Measurements from ENCODE around the gene MYO3B.
A peak's percentile ranks its signal among the peaks of the same experiment; 100 is the strongest.

Gene MYO3B

DNA sequence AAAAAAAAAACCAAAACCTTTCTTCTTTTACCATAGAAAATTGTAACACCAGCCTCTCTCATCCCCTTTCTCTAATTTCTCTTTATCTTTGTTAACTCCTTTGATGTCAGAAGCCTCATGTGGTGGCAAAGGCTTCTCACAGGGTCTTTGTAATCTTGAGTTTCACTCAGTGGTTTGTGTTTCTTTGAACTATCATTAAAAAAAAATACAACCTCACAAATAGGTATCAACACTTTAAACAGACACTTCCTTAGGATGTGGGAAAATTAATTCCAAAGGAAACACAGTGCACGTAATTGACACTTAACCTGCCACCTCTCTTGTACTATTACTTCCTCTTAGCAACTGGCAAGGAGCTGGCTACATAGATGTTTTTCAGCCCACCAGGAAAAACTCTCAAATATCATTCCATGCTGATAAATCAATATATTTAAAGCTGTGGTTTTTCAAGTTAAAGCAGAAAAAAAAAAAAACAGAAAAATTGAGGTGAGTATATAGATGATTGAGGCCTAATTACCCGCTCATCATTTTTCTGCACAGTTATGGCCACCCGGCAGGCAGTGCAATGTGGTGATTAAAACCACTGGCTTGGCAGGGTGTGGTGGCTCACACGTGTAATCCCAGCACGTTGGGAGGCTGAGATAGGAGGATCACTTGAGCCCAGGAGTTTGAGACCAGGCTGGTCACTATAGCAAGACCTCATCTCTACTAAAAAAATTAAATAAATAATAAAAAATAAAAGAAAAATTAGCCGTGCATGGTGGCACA, 193.5 kb downstream of the MYO3B start:
- DNase-seq (ENCODE audit: low read depth in 2 of 2): no peak

DNA sequence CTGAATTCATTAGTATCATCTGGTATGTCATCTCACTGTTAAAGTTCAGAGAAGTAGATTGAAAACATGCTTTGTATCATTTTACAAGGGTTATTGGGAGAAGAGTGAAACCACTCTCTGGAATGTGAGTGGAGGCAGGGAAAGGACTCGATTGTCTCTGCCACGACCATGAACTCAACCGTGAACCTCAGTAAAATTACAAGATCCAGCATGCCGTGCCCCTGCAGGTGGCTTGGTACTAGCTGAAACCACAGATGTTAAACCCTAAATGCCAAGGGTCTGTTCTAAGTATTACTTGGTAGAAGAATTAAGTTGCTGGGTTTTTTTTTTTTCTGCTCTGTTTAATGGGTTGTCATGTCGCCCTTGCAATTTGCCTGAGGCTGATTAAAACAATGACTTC, 197.2 kb downstream of the MYO3B start:
- no peak for DNase-seq (ENCODE audit: low read depth in 2 of 2)

DNA sequence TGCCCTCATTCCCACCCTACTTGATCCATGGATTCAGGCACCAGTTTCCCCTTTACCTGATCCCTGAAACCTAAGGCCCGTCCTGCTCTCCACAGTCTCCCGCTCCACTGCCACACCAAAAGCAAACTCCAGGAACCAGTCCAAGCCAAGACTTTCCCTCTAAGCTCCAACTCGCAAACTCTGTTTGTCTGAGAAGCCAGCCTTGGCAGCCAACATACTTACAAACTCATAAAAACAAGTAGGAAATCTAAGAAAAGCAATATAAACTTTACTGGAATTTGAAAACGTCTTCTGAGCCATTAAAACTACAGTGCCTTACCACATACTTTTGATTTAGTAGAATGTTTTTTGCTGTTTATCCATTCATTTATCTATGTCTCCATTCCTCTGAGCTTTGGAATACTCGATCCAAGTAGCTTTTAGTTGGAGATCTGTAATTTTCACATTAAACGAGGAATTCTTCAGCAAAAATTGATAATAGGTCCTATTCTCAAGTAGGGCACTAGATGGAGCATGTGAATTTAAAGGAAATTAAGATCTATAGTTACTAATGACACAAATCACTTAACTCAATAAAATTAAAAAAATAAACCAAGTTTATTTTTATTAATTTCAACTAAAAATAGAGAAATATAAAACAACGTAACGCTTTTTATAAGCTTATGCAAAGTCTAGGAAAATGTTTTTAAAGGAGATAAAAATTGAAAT, 199.7 kb downstream of the MYO3B start:
- no peak for DNase-seq (ENCODE audit: low read depth in 2 of 2)

DNA sequence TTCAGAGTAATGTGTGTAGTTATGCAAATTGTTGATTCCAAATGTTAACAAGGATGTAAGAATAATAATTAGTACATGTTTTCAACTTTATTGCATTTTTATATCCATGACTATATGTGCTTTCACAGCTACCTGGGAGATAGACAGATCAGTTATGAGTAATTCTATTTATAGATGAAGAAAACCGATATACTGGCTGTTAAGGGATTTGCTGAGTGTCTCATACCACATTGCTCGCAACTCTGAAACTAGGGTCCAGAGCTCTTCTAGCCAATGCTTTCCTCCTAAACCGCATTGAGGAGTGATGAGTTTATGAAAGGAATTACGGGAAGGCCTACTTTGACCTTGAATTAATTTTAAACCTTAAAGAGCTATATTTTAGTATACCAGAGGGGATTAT, 202.3 kb downstream of the MYO3B start:
- DNase-seq (ENCODE audit: low read depth in 2 of 2): no peak

DNA sequence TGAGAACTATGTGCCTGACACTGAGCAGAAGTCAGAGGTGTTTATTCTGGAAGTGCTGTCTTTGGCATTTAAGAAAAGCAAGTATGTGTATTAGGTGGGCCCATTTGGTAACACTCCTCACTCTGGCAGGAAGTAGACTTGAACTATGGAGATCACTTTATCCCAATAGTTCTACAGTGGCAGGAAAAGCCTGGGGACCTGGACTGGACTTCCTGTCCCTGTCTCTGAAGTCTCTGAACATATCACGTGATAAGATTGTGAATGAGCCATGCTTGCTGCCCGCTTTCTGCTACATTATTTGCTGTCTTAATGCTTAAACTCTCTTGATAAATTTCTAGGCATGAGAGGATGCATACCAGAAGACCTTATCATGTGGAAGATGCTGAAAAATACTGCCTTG, 203.7 kb downstream of the MYO3B start:
- no peak for DNase-seq (ENCODE audit: low read depth in 2 of 2)

DNA sequence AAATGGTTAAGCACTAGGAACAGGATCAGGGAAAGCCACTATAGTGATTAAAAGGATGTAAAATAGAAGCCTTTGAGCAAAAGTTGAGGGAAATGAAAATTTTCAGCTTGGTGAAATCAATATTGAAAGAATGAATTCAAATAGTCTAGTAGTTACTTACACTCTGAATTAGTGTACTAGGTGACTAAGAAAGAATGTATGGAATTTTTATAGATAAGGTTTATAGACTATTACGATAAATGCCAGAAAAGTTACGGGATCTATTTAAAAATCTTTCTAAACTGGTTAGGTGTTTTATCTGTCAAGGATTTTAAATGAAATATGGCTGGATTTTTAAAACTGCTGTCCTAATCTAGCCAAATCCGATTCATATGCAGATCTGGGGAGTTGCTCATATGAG, 208.6 kb downstream of the MYO3B start:
- no peak for DNase-seq (ENCODE audit: low read depth in 2 of 2)

DNA sequence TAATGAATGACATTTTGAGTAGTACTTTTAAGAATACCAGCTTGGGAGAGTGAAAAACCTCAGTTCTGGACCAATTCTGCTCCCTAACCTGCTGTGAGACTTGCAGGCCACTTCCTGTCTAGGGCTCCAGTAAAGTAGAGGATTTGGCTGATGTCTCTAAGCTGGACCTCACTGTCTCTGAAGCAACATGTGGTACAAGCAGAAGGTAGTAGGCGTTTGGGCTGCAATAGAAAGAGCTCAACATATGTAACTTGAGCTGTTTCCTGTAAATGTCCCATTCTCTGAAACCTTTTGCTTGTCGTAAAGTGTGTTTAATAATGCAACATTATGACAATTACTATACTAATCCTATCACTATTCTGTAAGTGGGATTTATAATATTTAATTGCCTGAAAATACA, 213.1 kb downstream of the MYO3B start:
- no peak for DNase-seq (ENCODE audit: low read depth in 2 of 2)

DNA sequence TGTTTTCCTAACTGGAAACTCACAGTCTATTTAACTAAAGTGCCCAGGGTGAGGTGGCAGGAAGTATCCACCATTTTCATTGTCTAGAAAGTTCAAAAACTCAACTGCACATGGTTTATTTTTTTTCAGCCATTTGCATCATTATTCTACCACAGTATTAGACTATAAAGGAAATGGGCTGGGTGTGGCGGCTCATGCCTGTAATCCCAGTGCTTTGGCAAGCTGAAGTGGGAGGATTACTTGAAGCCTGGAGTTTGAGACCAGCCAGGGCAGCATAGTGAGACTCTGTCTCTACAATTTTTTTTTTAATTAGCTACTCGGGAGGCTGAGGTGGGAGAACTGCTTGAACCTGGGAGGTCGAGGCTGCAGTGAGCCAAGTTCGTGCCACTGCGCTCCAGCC, 213.8 kb downstream of the MYO3B start:
- DNase-seq (ENCODE audit: low read depth in 2 of 2): no peak

DNA sequence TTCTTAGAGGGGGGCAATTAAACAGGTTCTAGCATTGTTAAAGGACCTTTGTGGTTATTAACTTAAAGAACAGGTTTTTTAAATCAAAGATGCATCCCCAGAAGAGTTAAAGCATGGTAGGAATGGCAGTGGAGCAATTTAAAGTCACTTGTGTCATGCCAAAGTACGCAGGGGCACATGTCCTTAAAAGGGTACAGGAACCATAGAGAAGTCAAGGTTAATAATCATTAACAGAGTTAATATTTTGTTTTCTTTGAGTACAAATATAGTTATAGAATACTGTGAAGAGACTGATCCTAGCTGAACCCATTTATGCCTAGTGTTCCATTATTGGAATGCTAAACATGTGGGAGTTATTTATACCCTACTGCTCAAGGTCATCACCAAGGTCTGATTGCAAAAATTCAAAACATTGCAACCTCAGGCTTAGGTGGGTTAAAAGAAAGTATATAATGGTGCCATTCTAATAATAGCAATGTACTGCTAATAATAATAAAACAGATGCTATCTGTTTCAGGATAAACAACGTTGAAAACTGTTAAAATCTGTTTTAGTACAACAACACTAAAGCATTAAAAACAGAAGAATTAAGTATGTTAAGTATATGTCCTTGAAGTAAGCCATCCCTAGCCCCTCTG, 216.0 kb downstream of the MYO3B start:
- DNase-seq (ENCODE audit: low read depth in 2 of 2): no peak

DNA sequence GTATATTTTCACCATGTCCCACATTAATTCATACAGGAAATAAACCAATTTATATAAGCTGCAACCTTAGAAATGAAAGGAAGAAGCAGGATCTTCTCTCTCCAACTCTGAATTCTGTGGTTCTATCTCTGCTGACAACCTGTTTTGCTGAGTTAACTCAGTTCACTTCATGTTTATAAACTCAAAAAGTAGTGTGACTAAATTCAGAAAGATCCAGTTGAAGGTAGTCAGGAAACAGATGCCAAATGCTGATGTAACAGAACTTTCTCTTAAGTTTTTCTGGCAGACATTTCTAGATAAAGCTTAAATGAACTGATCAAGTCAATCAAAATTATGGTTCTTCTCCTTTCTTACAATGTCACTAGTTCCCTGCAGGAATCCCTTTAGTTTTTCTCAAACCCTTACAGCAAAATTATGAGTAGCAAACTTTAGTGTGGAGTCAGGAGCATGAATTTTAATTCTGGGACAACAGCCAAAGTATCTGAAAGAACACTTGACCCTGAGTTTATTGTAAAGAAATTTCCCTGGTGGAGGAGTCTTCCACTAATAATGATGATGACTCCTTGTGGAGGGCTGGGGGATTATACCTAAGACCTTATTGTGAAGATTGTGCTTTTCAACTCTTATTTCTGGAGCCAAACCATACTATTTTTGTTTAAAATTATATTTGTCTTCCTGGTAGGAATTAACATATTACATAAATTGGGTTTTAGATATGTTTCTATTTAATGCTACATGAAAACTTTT, 216.9 kb downstream of the MYO3B start:
- DNase-seq (ENCODE audit: low read depth in 2 of 2): no peak

DNA sequence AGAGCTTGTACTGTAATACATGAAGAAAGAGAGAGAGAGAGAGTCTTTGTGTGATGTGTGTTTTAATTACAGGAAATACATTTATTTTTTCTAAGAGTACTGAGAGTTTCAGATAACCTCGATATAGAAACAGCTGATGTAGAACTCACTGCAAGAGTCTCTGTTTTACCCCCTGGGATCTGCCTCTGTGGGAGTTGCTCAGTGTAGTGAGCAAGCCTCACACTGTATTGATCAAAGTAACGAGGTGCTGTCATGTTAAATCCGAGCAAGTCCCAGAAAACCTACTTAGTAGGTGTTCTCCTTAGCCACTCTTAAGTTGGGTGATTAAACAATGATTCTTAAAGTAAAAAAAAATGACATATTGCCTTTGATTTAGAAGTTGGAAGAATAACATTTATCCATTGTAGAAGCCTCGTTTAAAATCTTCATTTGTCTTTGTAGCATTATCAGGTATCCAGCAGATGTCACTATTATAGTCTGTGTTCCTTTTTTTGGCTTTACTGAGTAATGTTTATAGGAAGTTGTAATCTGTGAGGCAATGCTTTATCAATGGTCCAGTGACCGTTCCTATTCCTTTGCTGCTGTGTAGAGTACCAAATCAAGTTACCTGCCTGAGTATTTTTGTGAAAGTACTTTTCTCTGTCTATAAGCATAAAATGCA, 219.0 kb downstream of the MYO3B start:
- DNase-seq (ENCODE audit: low read depth in 2 of 2): no peak

DNA sequence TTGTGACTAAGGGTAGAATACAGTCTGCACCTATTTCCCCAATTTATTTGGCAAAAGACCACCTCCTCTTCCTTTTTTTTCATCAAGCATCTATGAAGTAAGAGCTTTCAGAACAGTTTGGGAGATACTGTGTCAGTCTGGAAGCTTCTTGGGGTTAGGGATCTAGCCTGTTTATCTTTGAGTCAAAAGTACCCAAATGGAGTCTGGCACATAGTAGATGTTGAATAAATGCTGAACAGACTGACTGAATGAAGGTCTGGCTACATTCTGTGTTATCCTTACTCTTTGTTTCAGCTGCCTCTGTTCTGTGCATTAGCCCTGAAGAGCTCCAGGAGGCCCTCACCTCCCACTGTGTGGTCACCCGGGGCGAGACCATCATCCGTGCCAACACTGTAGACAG, 223.2 kb downstream of the MYO3B start:
- DNase-seq (ENCODE audit: low read depth in 2 of 2): no peak

DNA sequence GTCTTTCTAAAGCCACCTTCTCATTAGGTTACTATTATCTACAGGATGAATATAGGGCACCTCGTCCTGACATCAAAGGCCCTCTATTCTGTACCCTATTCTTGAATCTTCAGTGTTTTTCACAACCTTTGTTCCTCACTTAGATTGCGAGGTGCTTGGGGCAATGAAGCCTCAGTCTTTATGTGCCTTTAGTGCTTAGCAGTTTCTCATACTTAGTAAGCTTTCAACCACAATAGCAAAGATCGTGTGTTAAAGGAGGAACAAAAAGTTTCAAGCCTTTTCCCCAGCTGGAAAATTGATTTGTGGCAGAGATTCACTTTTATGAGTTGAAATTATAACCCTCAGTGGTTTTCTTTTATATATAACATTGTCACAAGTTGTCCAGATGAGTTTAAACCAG, 226.9 kb downstream of the MYO3B start:
- DNase-seq (ENCODE audit: low read depth in 2 of 2): no peak

DNA sequence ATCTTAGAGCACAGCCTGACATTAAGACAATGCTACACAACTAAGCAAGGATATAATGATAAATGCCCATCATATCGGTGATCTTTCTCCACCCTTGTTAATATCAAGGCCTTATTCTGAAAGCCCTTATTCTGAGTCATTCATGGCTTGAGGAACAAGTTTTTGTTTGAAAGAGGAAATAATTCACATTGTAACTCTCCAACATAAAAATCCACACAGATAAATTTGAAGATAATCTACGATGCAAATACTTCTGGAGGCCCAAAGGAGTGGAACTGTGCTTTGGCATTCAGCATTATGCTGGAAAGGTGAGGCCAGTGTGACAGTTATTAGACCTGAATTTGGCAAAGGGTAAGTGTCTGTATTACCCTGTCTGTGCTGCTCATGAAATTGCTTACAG, 227.4 kb downstream of the MYO3B start:
- DNase-seq (ENCODE audit: low read depth in 2 of 2): no peak

DNA sequence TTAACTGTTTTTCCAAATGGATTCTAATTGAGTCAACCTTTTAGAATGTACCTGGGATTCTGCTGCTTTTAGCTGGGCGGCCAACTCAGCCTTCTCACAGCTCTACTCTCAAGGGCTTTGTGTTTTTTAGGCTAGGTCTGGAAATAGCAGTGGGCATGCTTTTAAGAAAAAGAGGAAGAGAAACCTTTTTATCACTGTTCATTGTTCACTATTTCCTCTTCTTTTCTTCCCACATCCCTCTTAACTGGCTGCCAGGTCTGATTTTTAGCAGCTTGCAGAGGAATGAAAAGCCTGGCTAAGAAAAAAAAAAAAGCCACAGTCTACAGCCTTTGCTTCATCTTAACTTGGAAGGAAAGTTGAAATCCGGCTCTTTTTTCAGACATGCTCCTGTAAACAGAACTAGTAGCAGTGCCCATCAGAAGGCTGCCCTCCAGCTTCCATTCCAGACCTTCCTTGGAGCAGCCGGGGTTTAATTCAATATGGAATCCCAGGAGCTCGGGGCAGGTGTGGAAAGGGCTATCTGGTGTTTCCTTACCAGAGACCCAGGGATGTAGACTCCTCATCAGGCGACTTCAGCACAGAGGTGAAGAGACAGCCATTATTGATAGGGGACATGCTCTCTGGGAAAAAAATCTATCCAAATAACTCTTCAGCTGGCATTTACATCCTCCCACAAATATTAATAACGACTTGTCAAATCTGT, 230.7 kb downstream of the MYO3B start:
- DNase-seq (ENCODE audit: low read depth in 2 of 2): no peak

DNA sequence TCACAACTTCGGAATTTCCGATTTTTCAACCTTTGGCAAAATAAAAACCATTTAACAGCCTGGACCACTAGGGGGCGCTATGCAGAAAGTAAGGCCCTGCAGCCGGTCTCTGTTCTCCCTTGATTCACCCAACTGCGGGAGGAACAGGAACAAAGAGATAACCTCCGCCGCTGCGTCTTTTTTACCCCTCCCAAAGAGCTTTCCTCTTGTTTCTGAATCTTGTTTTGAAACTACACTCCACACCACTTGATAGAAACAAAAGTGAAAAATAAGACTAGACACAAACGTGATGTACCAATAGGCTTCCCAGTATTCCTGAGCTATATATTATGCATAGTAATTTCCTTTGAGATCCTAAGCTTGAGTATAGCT, 231.2 kb downstream of the MYO3B start:
- DNase-seq (ENCODE audit: low read depth in 2 of 2): peak; percentile 28 to 34

DNA sequence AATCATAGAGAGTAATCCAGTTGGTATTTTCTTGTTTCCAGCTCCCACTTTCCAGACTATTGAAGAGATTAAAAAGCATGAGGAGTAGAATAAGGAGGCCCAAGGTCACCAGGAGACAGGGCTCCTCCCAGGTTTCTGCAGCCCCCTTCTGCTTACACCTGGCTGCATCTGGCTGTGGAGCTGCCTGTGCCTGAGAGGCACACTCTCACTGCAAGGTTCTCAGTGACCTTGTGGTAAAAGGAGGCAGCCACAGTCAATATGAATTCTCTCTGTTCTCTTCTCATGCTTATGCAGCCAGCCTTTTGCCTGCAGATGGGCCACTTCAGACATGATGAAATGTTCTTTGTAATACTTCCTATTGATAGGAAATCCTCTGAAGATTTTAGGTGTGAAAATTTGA, 233.7 kb downstream of the MYO3B start:
- DNase-seq (ENCODE audit: low read depth in 2 of 2): no peak

DNA sequence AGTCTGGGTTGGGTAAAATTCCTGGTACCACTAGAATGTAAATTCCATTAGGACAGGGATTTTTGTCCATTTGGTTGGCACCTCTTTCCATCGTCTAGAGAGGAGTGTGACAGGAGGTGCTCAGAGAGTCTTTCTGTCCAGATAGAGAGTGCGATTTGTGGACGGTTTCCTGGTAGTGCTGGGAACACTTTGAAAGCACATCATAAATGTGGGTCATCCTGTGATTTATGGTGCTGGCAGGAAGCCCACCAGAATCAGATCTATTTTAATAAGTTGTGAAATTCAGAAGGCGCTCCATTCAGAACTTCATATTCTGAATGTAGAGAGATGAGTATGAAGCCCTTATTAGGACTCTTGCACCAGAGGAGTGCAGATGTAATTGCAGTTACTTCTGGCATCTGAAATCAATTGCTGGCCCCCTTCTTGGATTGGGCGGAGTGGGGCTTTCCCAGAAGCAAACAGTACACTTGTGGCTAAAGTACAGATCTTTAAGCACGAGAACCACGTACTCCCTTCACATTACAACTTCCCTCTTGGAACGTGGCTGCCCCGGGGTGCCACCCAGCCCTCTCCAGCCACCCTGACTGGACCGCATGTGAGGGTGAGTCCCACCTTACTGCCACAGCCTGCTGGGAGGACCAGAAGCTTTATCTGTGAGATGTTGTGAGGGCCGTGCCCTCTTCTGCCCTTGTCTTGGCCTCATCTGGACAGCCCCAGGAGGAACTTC, 243.2 kb downstream of the MYO3B start:
- DNase-seq (ENCODE audit: low read depth in 2 of 2): no peak

DNA sequence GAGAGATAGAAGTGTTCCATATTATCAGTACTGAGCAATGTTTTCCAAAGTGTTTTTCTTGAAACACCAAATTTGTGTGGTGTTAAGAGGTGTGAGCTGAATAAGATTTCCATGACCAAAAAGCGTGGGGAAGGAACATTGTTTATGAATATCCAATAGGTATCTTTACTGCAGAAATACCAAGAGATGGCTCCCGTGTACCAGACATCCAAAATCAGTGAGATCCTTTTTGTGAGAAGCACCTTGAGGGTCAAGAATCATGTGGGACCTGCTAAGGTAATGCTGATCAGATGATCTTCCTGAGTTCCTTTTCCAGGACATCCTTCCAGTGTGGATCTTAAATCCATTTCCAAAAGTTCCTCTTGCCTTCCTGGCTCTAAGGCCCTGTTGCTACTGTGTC, 246.0 kb downstream of the MYO3B start:
- no peak for DNase-seq (ENCODE audit: low read depth in 2 of 2)

DNA sequence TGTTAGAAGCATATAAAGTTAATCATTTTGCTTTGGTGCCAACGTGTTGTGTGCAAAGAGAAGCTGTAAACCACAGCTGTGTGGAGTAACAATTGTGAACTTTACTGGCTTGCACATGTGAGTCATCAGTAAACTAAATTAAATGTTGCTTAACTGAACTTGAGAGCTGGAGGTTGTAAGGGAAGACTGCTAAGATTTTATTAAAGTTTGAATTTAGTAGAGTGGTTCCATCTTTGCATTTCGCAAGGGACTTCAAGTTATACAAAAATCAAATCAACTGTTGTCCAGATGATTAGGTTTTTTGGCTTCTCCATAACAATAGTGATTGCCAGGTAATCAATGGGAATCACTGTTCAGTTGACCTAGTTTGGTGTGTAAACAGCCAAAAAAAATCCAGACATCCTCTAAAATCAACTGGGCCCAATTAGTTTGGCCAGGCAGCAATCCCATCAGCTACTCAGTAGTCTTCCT, 247.4 kb downstream of the MYO3B start:
- DNase-seq (ENCODE audit: low read depth in 2 of 2): no peak
